GM18909 (cell line): ENCODE results near the gene BIRC3.
"Not testable (repeated sequence)": the region's sequence is repeated elsewhere in the genome, so short reads cannot be mapped to it uniquely, and the experiment has no call there.

Experiments
- ATAC-seq: cut with Tn5 transposase; IDR thresholded peaks from one replicate; pipeline ENCODE4 v1.9.1; 2021; ENCODE audit warnings: mild to moderate bottlenecking; ENCODE audit not compliant: unreplicated experiment, poor library complexity

Gene BIRC3

GRCh38 chr11:102293873-102294601, 23.2 kb upstream of the BIRC3 start:
- peak; percentile 95 for ATAC-seq

GRCh38 chr11:102295045-102295444, 22.2 kb upstream of the BIRC3 start:
- no peak for ATAC-seq

- ATAC-seq: not testable (repeated sequence)
These were observed 20.5 kb upstream of the BIRC3 start for GRCh38 chr11:102296757-102297156.

GRCh38 chr11:102300837-102301236, 16.4 kb upstream of the BIRC3 start:
- not testable (repeated sequence) for ATAC-seq

GRCh38 chr11:102302241-102302640, 15.0 kb upstream of the BIRC3 start:
- ATAC-seq: no peak

- no peak for ATAC-seq
These were observed 12.6 kb upstream of the BIRC3 start for GRCh38 chr11:102304686-102305085.

- ATAC-seq: no peak
These were observed 11.8 kb upstream of the BIRC3 start for GRCh38 chr11:102305352-102306047.

GRCh38 chr11:102306048-102306597, 11.2 kb upstream of the BIRC3 start:
- ATAC-seq: no peak

GRCh38 chr11:102306817-102307726, 10.2 kb upstream of the BIRC3 start:
- no peak for ATAC-seq

GRCh38 chr11:102307727-102308038, 9.6 kb upstream of the BIRC3 start:
- ATAC-seq: no peak

GRCh38 chr11:102309621-102310541, 7.4 kb upstream of the BIRC3 start:
- no peak for ATAC-seq

- ATAC-seq: no peak
These were observed 4.6 kb upstream of the BIRC3 start for GRCh38 chr11:102312667-102313066.

- ATAC-seq: no peak
These were observed 3.9 kb upstream of the BIRC3 start for GRCh38 chr11:102313238-102313940.

- ATAC-seq: no peak
These were observed 2.5 kb upstream of the BIRC3 start for GRCh38 chr11:102314784-102315183.

- no peak for ATAC-seq
These were observed 859 bp upstream of the BIRC3 start for GRCh38 chr11:102316346-102316904.

- no peak for ATAC-seq
These were observed 452 bp downstream of the BIRC3 start for GRCh38 chr11:102317768-102318103.

GRCh38 chr11:102318469-102318868, 1.2 kb downstream of the BIRC3 start:
- ATAC-seq: peak; percentile 21

- no peak for ATAC-seq
These were observed 2.3 kb downstream of the BIRC3 start for GRCh38 chr11:102319544-102319943.

- no peak for ATAC-seq
These were observed 2.9 kb downstream of the BIRC3 start for GRCh38 chr11:102320188-102320587.
